GM12874 (cell line): ENCODE results near the gene BBS7.

Experiments
- TF ChIP-seq, protein P1 (sequence below): IDR thresholded peaks from 2 replicates; pipeline ENCODE4 v1.5.1; 2011; ENCODE audit warnings: low read depth, mild to moderate bottlenecking, control low read depth, low read length, moderate library complexity; ENCODE audit not compliant: insufficient read depth

Gene BBS7

DNA sequence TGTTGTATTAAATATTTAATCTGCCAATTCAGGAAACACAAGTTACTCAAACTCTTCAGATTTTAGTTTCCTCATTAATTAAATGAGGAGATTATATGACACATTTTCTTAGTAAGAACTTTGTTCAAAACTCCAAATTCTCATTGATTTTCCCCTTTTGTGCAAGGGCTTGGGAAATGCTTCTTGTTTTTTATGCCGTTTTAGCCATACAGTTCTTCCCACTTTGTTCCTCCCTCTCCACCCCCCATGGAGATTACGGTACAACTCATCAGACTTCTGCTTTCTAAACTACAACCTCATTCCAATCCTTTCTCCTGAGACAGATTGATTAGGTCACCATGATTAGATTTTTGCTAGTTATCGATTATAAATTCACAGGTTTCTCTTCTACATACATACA is 10.9 kb upstream of the BBS7 start:
- TF ChIP-seq, protein P1, sequence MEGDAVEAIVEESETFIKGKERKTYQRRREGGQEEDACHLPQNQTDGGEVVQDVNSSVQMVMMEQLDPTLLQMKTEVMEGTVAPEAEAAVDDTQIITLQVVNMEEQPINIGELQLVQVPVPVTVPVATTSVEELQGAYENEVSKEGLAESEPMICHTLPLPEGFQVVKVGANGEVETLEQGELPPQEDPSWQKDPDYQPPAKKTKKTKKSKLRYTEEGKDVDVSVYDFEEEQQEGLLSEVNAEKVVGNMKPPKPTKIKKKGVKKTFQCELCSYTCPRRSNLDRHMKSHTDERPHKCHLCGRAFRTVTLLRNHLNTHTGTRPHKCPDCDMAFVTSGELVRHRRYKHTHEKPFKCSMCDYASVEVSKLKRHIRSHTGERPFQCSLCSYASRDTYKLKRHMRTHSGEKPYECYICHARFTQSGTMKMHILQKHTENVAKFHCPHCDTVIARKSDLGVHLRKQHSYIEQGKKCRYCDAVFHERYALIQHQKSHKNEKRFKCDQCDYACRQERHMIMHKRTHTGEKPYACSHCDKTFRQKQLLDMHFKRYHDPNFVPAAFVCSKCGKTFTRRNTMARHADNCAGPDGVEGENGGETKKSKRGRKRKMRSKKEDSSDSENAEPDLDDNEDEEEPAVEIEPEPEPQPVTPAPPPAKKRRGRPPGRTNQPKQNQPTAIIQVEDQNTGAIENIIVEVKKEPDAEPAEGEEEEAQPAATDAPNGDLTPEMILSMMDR: no peak

DNA sequence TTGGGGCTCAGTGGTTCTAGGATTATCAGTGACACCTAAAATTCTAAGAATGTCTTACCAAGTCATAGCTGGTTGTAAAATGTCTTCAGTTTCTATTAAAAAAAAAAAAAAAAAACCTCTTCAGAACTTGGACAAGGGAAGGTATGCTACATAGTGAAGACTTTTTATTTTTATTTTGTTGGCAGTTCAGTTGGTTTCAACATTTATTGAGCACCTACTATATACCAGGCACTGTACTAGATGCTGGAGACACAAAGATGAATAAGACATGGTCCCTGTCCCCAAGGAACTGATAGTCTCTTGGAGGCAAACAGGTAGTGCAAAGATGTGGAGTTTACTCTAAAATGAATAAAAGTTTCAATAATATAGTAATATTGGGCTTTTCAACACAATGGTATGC is 8.9 kb upstream of the BBS7 start:
- TF ChIP-seq, protein P1: no peak

DNA sequence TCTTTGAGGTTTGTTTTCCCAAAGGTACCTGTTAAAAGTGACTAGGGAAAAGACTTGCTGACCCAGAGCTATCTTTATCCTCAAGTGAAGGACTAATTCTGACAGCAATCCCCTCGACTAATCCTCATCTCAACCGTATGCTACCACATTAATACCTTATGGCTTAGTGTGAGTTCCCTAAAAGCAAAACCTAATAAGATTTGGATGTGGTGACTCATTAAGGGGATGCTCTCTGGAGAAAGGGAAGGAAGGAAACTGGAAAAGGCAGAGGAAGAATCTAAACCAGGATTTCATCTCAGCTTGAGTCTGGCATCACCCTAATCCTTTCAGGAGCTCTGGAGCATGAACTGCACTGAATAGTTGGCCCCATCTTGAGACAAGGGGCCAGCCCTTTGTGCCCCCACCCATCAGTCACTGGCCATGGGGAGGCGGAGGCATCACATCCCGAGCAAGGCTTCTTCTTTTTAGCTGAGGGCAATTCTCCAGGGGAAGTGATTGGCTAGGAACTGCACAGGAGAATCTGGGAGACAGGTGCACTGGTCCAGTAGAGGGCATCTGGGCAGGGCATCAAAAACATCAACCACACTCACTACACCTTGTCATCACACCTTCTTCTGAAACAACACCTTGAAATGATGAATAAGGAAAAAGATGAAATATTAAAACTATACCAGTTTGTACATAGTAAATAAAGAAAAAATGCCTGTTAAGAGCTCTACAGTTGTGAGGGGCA is 6.9 kb upstream of the BBS7 start:
- TF ChIP-seq, protein P1: no peak

DNA sequence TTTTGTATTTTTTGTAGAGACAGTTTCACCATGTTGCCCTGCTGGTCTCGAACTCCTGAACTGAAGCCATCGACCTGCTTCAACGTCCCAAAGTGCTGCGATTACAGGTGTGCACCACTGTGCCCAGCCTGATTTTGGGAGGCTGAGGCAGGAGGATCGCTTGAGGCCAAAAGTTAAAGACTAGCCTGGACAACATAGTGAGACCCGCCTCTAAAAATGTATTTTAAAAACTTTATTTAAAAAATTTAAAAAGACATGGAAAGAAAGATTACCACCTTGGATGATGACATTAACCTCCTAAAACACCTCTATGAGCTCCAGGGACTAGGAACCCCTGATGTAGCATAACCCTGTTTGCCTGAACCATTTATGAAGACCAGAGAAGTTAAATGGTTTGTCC is 5.8 kb upstream of the BBS7 start:
- TF ChIP-seq, protein P1: no peak

DNA sequence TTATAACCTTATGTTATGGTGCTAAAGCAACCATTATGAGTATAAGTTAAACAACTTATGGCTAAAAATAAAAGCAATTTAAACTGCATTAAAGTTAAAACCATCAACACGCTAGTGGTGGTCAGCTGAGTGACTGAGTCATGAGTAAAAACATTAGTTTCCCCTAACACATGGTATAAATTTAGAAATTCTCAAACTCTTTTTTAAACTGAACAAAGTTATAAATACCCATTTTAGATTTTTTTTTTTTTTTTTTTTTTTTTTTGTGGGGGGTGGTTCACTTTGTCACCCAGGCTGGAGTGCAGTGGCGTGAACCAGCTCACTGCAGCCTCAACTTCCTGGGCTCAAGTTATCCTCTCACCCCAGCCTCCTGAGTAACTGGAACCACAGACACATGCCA is 5.4 kb upstream of the BBS7 start:
- TF ChIP-seq, protein P1: no peak

DNA sequence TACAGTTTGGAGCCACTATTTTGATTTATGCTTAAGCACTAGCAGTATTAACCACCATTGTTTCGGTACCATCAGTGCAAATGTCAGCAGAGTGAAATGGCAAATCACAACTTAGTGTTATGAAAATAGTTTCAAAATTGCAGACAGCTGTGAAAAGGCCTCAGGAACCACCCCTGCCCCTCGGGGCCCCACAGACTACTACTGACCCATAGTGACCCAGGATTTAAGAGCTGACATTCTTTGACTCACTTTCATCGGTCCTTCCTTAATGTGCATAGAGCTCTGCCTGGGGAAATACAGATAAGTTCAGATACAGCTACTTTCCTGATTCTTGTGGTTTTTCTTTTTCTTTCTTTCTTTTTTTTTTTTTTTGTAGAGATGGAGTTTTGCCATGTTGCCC is 3.3 kb upstream of the BBS7 start:
- TF ChIP-seq, protein P1: no peak

DNA sequence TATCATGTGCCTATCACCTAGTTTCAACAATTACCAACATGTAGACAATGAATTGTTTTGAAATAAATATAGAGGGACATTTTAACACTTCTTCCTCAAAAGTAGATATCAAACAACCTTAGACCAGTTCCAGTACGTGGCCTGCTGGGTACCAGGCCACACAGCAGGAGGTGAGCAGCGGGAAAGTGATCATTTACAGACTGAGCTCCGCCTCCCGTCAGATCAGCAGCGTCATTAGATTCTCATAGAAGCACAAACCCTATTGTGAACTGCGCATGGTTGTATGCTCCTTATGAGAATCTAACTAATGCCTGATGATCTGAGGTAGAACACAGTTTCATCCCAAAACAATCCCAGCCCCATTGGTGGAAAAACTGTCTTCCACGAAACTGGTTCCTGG is 6.5 kb downstream of the BBS7 start:
- TF ChIP-seq, protein P1: no peak

DNA sequence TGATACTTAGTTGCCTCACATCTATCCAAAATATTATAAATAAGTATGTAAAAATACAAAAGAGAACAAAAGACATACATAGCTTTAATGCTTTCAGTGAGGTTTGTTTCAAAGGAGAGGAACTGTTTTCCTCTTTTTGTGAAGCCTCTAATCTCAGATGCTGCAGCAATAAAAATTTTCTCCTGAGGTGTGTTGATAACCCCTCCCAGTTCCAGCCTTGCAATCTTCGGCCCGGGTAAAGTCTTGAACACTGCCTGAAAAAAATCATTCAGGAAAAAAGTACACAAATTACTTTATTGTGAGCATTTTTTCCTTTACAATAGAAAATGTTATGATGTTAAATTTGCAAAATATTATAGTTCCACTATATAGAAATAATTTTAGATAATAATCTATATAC is 8.8 kb downstream of the BBS7 start:
- TF ChIP-seq, protein P1: no peak
